Measurements from ENCODE around the gene MYOD1. TPM values are rescaled to one million over a fixed set of nuclear protein-coding genes. Genes with fewer than 3 reads are reported as not detected.

MYOD1 gene
- total RNA-seq, 1 donor from 2014 or later, result not detected

GRCh38 chr11:17769218-17769617 is 49.8 kb downstream of the MYOD1 start:
- DNase-seq (ENCODE audit: low read depth, low spot score), result no peak

- DNase-seq (ENCODE audit: low read depth, low spot score), result no peak
Observed at GRCh38 chr11:17770048-17770652, 50.8 kb downstream of the MYOD1 start.

- no peak for DNase-seq (ENCODE audit: low read depth, low spot score)
Observed at GRCh38 chr11:17770917-17771316, 51.5 kb downstream of the MYOD1 start.

GRCh38 chr11:17771415-17771814 is 52.0 kb downstream of the MYOD1 start:
- DNase-seq (ENCODE audit: low read depth, low spot score), result no peak

Other genes starting within 250 kb of the MYOD1 start
- not detected in 2 replicates for gene ABCC8, start 242.7 kb upstream of the MYOD1 start, total RNA-seq
- not detected in 2 replicates for gene USH1C, start 175.2 kb upstream of the MYOD1 start, total RNA-seq
- gene OTOG, start 172.3 kb upstream of the MYOD1 start, total RNA-seq, result not detected in 2 replicates
- not detected in 2 replicates for gene KCNC1, start 15.2 kb downstream of the MYOD1 start, total RNA-seq